Breast epithelium (tissue), 3 donors: ENCODE data around the gene CSTF2T.

Experiments used
- POLR2A ChIP-seq: fragments of 450-650 bp; IDR thresholded peaks from one replicate; pipeline ENCODE4 v1.6.1; 2016; ENCODE audit warnings: antibody characterized with exemption, mild to moderate bottlenecking, moderate library complexity
- TF ChIP-seq, protein P1 (sequence below), 3 donors: fragments of 450-650 bp; IDR thresholded peaks; one replicate each; pipeline ENCODE4 v1.5.1; 2016 to 2017; ENCODE audit warnings: antibody characterized with exemption in 3 of 3, mild to moderate bottlenecking in 3 of 3, moderate library complexity in 3 of 3

DNA sequence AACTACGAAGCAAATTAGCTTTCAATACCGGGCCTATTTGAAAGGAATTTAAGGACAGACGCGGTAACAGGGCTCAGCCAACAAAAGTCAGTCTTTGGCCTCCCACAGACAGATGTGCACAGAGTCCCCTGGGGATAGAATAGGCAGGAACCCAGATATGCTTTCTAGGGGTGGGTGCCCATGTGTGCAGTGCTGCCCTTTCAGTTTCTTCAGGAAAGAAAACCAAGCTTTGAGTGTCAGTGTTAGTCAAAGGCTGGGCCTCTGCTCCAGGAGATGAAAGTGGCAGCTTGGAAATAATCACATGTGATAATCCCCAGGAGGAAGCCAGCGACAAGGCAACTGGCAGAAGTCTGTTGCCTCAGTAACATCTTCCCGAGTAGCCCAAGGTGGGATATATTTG lies 43.8 kb upstream of the CSTF2T start:
- TF ChIP-seq POLR2A: no peak
- TF ChIP-seq, protein P1, sequence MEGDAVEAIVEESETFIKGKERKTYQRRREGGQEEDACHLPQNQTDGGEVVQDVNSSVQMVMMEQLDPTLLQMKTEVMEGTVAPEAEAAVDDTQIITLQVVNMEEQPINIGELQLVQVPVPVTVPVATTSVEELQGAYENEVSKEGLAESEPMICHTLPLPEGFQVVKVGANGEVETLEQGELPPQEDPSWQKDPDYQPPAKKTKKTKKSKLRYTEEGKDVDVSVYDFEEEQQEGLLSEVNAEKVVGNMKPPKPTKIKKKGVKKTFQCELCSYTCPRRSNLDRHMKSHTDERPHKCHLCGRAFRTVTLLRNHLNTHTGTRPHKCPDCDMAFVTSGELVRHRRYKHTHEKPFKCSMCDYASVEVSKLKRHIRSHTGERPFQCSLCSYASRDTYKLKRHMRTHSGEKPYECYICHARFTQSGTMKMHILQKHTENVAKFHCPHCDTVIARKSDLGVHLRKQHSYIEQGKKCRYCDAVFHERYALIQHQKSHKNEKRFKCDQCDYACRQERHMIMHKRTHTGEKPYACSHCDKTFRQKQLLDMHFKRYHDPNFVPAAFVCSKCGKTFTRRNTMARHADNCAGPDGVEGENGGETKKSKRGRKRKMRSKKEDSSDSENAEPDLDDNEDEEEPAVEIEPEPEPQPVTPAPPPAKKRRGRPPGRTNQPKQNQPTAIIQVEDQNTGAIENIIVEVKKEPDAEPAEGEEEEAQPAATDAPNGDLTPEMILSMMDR (IDR thresholded peaks at IDR 0.05): no peak
